Measurements from ENCODE around the gene ABCB11. TPM values are rescaled to one million over a fixed set of nuclear protein-coding genes. Genes with fewer than 3 reads are reported as not detected.
A peak's percentile ranks its signal among the peaks of the same experiment; 100 is the strongest.

ABCB11 gene
- total and polyA plus RNA-seq, 9 of the 15 experiments (the other 6 are each of a cell fraction or from before 2014, with no cell fraction given): 0.04 to 0.51 (median 0.10) TPM; not detected in 1

GRCh38 chr2:168977608-168978007, 53.5 kb downstream of the ABCB11 start (continued):
- TF ChIP-seq NRF1 (conservative IDR thresholded peaks at IDR 0.05 in 1 of 2, IDR thresholded peaks at IDR 0.05 in 1 of 2) (no peak), DPF2 (IDR thresholded peaks at IDR 0.05) (no peak), TEAD4 (IDR thresholded peaks at IDR 0.05; ENCODE audit: low read length) (no peak), TEAD4 (CRISPR knock-in tag; IDR thresholded peaks at IDR 0.05; ENCODE audit: borderline replicate concordance) (no peak), JUNB (CRISPR knock-in tag; conservative IDR thresholded peaks at IDR 0.05) (no peak), RNF2 (IDR thresholded peaks at IDR 0.05) (no peak), TBP (optimal IDR thresholded peaks at IDR 0.05; ENCODE audit: low read depth, low read length) (no peak)

- POLR2A ChIA-PET: interaction anchor here (0.6 kb wide), 1 partner anchor 16 kb away, joined by 3 read pairs; no protein-coding TSS in a partner anchor
- no peak overlapping the region for H3K4me3 ChIP-seq
- H3K9ac ChIP-seq (ENCODE audit: insufficient read depth in 1 of 2, low read depth in 2 of 2, low read length in 2 of 2): peak overlapping the region in 1 of 2 experiments; percentile 18; a peak in 1 of 4 replicates
- H2AFZ ChIP-seq (ENCODE audit: low read depth, low read length): peak overlapping the region; percentile 67
- H3K27me3 ChIP-seq (ENCODE audit: control insufficient read depth in 2 of 2, insufficient read depth in 2 of 2, low read length in 2 of 2): no peaks in the 10 kb centered on the region
- ATAC-seq (peak; percentile 98), DNase-seq (ENCODE audit: extremely low read depth in 1 of 4, low spot score in 3 of 4) (peak; percentile 65 to 98 (median 81)), FAIRE-seq (peak; percentile 100)
- CTCF ChIA-PET (ENCODE audit: low intra/inter-chr PET ratio): no interaction called here
- no peaks in the 10 kb centered on the region for H3K9me1 ChIP-seq (ENCODE audit: control insufficient read depth, insufficient read depth, low read length)
- H3K27ac ChIP-seq (ENCODE audit: extremely low read depth, low read depth, low read length): peak overlapping the region; percentile 70
- H3K79me2 ChIP-seq (ENCODE audit: control insufficient read depth, insufficient read depth, low read length): no peaks in the 10 kb centered on the region
- WGBS (ENCODE audit: insufficient coverage, low coverage, missing lambda C conversion rate): 0% methylated on average over 6 of the region's 6 CpGs
- H3K4me1 ChIP-seq (replicated peaks in 1 of 2; ENCODE audit: control insufficient read depth in 2 of 2, insufficient read depth in 2 of 2, low read length in 2 of 2): peaks cover 4 to 10% of the 10 kb centered on the region in 2 experiments; a peak in 3 of 5 replicates
- no TSS peak for BruUV-seq (replicated peaks)
- no peaks in the 10 kb centered on the region for H4K20me1 ChIP-seq (replicated peaks; ENCODE audit: control insufficient read depth, insufficient read depth, low read length)
- in situ Hi-C loops (cut with MboI) (no loop called here), intact Hi-C loops (cut with micrococcal nuclease) (loop anchor here (2.0 to 5.0 kb wide), 4 partner anchors 29 to 97 kb away; no protein-coding TSS in a partner anchor)
- H3K36me3 ChIP-seq (ENCODE audit: control insufficient read depth, insufficient read depth, low read length): no peaks in the 10 kb centered on the region
- H3K4me2 ChIP-seq (ENCODE audit: insufficient read depth, low read length): peak overlapping the region; percentile 64
- H3K9me3 ChIP-seq (replicated peaks; ENCODE audit: control insufficient read depth, insufficient read depth, low read depth, low read length): peaks cover 11% of the 10 kb centered on the region
- peak; percentile 71 for TF ChIP-seq ZNF431 (CRISPR knock-in tag; IDR thresholded peaks at IDR 0.05)
- TF ChIP-seq ZFP1 (CRISPR knock-in tag; IDR thresholded peaks at IDR 0.05): no peak
- peak; percentile 72; the same call in 1 of the 2 replicates for TF ChIP-seq CREB3L1 (IDR thresholded peaks at IDR 0.05; ENCODE audit: borderline replicate concordance, low read depth)
- TF ChIP-seq FOXJ2 (tag; IDR thresholded peaks at IDR 0.05): peak; percentile 58; the same call in 1 of the 2 replicates
- TF ChIP-seq E2F5 (CRISPR knock-in tag; IDR thresholded peaks at IDR 0.05): peak; percentile 95; the same call in 1 of the 2 replicates
- peak; percentile 54; the same call in 1 of the 2 replicates for TF ChIP-seq ETV5 (CRISPR knock-in tag; IDR thresholded peaks at IDR 0.05; ENCODE audit: low read depth)
- peak; percentile 99 for TF ChIP-seq NCOR1 (IDR thresholded peaks at IDR 0.05)
- TF ChIP-seq DPF2 (IDR thresholded peaks at IDR 0.05): peak; percentile 100
- TF ChIP-seq THRA (IDR thresholded peaks at IDR 0.05): no peak
- peak; percentile 62 for TF ChIP-seq ZBTB12 (CRISPR knock-in tag; IDR thresholded peaks at IDR 0.05)
These were observed 55.0 kb downstream of the ABCB11 start for GRCh38 chr2:168976034-168976654.
